Erythroblast (primary cell): ENCODE measurements around the gene SMOC2.

Experiments
- DNase-seq, 2 experiments: peaks; one replicate each; lab custom pipeline; 2025; lab: John Stamatoyannopoulos, UW
- GATA1 ChIP-seq: IDR thresholded peaks from 2 replicates; pipeline ENCODE4 v1.6.1; 2011; ENCODE audit warnings: low read depth, mild to moderate bottlenecking, control low read depth, low read length, moderate library complexity
- POLR2A ChIP-seq: IDR thresholded peaks from 2 replicates; pipeline ENCODE4 v1.6.1; 2011; ENCODE audit warnings: mild to moderate bottlenecking, low read length

SMOC2 gene

DNA sequence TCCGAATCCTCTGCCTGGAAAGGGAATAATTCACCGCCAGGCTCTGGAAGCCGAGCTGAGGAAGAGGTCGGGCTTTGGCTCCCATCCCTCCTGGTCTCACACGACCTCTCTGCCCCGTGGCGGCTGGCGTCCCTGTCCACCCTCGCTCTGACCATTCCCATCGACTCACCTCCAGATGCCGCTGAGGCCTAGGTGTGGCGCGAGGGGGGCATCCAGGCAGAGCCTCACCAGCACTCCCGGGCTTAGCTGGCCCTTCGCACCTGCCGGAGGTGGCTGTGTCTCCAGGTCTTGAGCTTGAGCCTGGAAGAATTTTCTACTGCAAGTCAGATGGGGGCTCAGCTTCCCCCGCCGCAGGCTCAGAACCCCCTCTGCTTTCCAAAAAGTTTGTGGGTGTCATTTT, 28.5 kb upstream of the SMOC2 start:
- TF ChIP-seq GATA1 (no peak), POLR2A (no peak)
- DNase-seq = no peak

DNA sequence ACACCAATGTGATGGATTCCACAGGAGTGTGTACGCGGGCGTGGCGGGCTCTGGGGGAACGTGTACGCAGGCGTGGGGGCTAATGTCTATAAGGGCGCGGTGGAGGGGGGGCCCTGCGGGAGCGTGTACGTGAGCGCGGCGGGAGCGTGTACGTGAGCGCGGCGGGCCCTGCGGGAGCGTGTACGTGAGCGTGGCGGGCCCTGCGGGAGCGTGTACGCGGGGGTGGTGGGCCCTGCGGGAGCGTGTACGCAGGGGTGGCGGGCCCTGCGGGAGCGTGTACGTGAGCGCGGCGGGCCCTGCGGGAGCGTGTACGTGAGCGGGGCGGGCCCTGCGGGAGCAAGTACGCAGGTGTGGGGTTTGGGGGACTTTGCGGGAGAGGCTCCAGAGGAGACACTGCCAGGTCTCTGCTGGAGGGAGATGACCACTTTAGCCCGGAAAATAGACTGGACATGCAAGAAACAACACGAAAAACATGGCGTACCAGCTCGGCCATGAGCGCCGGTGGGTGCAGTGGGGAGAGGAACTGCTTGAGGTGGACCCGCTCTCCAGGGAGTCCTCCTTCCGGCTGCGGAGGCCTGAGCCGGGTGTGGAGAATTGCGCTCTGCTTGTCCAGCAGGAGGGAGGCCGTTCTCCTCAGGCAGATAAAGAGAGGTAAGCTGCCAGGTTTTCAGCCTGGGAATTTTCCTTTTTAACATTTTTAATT, 27.8 kb upstream of the SMOC2 start:
- no peak for TF ChIP-seq POLR2A
- no peak for TF ChIP-seq GATA1
- no peak for DNase-seq

DNA sequence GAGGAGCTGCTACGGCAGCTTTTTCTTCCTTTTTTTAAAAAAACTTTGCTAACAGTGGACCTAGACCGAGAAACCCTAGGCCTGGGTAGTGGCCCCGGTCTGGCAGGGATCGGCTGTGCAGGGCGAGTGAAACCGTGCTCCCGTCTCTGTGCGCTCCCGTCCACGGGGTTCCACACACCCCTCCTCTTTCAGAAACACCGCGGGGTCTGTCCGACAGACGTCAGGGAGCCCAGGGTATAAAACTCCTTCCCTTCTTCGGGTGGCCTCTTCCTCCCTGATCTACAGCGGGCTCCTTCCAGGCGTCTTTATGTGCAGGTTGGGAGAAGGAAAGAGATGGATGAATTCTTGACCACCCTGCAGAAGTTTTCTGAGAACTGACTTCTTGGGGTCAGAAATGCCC, 27.1 kb upstream of the SMOC2 start:
- DNase-seq = no peak
- TF ChIP-seq POLR2A (no peak), GATA1 (no peak)

DNA sequence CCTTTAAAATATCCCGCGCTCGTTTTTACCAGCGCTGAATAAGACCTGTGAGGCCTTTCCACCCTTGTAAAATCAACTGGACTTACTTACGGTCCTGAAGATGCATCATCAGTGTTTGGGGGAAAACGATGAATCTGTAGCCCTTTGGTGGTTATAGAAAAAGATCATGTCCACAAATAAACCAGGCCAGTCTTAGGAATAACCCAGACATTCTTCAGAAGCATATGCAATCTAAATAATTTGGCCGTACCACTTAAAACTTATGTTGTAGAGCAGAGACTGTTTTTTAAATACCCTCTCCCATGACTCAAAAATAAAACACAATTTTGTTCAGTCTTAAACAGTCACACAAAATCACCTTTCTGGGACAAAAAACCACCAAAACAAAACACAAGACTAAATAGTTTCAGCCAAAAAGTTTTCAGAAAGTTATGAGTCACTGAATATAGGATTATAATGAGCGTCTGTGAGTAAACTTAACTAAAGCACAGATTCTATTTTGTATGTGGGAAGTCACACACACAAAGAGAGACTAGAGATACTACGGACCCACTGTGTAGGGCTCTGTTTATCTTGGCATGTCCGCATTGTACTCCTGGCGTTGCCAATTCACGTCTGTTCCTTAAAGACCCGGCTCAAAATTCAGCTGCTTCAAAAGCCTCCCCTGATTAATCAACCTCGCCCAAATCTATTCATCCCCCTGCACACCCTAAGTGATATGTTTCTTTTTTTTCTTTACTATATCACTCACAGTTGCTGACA, 26.5 kb upstream of the SMOC2 start:
- no peak for TF ChIP-seq POLR2A
- no peak for TF ChIP-seq GATA1
- no peak for DNase-seq

DNA sequence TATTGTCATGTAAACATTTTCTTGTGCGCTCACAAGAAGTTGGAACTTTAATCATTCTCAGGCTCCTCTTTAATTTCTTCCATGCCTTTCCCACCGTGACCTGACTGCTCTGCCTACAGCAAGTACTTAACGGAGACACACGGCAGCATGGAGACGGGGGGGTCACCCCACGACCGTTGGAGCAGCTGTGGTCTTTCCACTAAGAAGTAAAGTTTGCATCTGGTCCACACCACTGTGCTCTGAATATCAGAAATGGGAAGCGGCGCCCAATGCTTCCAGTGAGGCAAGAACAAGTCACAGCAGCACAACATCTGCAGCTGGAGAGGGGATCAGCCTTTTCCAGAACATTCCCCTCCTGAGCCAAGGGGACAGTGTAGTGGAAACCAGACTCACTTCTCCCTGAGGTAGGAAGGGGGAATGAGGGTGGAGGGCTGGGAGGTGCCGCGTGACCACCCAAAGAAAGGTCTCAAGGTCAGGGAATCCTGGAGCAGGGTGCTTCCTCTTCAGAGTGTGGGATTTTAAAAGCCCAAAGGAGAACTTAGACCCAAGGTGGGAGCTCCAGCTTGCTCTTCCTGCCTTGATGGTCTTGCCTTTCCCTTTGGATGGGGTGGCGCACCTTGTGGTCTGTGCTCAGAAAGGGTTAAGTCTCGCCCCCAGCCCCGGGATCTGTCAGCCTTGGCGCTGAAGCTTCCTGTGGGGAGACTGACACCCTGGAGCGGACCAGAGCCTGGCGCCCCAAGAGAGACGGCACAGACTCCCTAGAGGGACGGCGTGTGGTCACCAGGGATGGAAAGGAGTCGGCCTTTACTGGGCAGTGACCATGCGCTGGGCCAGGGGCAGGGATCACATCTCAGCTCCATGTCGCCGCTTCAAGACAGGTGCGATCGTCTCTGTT, 25.6 kb upstream of the SMOC2 start:
- DNase-seq = no peak
- TF ChIP-seq GATA1 (no peak), POLR2A (no peak)

DNA sequence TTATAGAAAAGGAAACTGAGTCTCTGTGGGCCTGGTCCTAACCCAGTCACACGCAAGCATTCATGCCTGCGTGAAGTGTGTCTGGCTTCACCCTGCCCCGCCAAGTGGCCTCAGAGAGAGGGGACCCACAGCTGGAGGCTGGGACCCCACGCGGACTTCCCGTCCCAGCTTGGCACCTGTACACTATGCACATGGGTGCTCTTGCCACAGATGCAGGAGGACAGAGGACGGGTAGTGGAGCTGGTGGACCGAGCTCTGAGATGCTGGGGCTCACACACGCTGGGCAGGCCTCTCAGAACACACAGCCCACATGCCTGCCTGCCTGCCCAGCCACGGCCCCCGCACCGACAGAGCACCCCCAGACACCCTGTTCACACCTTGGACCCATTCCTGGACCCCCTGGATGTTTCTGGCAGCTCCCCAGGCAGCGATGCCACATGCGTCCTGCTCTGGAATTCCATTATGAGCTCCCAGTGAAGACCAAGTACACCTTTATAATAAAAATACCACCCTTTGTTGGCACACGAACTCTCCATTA, 24.9 kb upstream of the SMOC2 start:
- DNase-seq = no peak
- TF ChIP-seq GATA1 (no peak), POLR2A (no peak)

DNA sequence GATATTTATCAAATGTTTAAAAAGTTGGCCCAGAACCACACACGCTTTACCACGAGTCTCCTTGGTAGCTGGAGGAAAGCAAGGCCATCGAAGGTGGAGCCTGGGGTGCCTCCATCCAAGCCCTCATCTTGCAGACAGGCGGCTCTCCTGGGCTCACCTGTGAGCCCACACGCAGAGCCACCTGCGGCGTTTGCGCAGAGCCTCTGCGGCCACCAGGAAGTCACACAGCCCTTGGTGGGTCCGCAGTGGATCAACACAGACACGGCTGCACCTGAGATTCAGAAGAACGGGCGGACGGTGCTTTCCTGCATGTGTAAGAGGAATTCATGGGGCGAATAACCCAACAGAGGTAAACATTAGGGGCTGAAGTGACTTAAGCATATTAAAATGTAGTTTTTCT, 24.5 kb upstream of the SMOC2 start:
- DNase-seq = no peak
- TF ChIP-seq POLR2A (no peak), GATA1 (no peak)

DNA sequence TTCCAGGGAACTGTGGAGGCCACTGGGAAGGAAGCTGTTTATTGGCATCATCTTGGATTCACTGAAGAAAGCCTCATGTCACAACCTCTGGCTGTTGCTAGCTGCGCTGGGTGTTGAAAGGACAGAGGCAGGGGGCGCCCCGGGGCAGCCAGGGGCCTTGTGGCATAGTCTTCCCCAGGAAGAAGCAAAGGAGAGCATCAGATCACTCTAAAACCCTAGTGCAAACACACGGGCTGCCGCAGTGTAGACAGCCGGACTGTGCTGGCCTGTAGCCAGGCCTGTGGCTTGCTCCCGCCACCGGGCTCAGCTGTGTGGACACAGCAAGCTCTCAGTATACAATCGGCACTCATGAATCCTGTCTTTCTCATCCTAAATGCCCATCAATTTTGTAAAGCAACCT, 23.8 kb upstream of the SMOC2 start:
- DNase-seq = no peak
- TF ChIP-seq POLR2A = no peak
- TF ChIP-seq GATA1 = no peak

DNA sequence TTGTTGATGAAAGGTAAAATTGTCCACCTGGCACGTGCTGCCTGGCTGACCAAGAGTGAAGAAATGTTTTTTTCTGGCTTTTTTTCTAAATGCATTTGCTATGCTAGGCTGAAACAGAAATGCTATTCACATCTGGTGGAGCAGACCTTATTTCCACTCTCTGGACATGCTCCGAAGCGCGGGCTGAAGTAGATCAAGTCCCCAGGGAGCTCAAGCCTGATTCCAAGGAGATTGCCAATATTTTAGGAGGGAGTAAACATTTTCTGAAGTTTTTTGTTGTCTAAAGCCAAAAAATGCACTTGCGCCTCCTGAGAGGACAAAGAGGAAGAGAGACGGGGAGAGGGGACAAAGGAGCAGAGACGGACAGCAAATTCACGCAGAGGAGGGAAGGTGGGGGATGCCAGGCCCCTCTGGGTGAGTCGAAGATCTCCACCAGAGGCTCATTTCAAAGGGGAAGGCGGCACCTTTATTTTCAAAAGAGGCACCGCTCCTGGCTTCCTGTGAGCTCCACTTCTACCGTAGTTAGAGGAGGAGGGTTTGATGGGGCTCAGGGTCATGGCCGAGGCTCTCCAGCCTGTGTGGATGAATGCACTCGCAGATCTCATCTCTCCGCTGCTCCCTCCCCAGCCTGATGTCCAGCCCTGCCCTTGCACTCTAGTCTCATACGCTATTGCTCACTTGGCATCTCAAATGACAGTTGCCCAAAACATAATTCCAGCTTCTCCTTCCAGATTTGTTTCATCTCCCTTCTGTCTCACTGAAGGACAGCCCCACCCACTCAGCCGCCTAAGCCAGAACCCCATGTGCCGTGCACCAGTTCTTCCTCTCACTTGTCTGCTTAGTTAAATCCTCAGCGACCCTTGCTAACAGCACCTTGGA, 23.1 kb upstream of the SMOC2 start:
- TF ChIP-seq POLR2A (no peak), GATA1 (no peak)
- no peak for DNase-seq

DNA sequence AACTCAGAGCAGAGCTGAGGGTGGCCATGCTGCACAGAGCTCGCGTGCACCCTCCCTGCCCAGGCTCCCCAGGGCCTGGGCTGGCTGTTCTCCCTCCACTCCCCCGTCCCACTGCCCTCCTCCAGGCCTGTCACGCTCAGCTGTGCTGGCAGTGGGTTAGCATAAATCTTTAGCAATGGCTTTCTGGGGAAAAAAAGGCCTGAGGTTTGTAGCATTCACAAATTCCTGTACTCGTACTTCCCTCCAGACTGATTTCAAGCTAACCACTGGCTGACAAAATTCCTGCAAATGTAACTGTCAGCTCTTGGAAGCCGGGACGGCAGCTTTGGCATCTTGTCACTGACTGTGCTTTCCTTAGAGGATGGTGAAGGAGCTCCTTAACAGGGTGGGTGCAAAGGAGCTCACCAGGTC, 22.3 kb upstream of the SMOC2 start:
- no peak for TF ChIP-seq POLR2A
- TF ChIP-seq GATA1 = no peak
- DNase-seq = no peak

DNA sequence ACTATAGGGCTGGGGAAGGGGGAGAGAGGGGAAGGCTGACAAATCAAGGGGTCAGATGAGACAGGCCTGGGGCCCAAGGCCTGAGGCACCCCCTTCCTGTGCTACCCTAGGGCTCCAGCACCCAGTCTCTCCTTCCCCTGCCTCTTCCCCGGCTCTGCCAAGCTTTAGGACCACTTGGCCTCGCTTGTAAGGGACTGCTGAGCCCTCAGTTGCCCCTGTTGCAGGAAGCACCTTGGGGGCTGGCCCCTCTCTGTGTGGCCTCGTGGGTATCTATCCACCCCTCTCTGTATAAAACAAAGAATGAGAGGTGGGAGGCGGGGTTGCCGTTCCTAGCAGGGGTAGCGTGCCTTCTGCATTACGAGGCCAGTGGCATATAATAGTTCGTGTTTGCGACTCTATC, 21.4 kb upstream of the SMOC2 start:
- no peak for TF ChIP-seq GATA1
- no peak for TF ChIP-seq POLR2A
- DNase-seq = no peak

DNA sequence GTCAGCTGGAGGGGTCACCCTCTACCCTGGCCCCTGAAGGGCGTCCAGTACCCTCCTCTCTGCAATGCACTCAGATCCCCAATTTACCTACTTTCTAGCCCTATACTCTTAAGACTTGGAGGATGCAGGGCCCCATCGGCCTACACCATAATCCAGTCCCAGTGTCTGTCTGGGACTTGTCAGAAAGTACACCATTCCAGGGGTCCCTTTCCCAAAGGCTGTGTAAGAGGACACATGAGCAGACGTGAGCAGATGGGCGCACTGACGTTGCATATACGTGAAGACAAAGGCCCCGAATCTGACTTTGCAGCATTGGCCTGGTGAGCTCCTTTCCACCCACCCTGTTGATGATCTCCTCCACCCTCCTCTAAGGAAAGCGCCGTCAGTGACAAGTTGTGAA, 20.9 kb upstream of the SMOC2 start:
- TF ChIP-seq POLR2A = no peak
- no peak for TF ChIP-seq GATA1

DNA sequence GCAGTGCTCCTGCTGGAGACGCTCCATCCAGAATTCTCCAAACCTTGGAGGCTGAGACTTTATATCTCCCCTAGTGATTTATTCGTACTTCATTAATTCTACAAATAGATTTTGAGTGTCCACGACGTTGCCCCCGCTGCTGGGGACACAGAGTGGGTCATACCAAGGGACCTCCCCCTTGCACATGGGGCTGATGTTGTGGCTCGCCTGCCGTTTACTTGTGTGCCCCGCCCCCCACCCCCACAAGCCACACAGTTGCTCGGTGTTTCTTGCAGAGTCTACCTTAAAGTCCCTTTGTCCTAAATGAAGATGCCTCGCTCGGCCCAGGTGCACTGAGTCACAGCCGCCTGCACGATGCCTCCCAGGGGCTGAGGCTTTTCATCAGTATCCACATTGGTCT, 20.3 kb upstream of the SMOC2 start:
- TF ChIP-seq GATA1 = no peak
- no peak for TF ChIP-seq POLR2A
- DNase-seq = no peak

More for the DNA sequence above, 20.9 kb upstream of the SMOC2 start:
- DNase-seq = no peak
